ENCODE measurements around the gene LYPD5.

The LYPD5 gene

DNA sequence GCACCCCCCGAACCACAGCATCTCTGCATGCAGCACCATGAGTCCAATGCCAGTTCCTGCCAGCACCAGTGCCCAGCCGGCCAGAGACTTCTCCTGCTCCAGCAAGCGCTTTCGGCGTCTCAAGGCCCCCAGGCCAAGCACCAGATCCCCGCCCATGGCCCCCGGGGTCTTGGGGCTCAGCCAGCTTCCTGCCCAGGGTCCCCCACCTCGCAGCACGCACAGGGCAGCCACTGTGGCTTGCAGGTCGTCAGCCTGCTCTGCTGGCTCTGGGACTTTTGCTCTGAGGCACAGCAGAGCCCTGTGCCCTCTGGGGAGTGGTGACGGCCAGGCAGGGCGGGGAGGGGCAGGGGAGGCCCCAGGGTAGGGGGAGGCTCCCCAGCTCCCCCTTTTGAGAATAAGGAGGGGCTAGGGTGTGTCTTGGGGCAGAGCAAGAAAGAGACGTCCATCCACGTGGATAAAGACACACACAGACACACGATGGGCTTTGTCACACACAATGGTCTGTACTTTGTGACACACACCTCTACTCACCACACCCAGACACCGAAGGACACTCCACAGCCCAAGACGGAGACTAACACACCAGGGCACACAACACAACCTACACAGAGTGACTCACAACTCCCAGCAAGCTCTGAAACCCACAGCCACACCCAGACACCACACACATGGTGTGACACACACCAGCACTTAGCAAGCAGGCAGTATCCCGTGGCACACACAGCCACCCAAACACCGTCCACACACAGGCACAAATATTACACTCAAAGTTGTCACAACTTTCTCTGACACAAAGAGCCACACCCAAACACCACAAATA, 21.3 kb downstream of the LYPD5 start, which contains the start of gene KCNN4:
KCNN4 (minus strand) TSS at position 268 of the 820 bp plus-strand sequence; CDS start at position 156, 112 bp downstream.
- peak; percentile 48 for DNase-seq
- H2BK12ac ChIP-seq (ENCODE audit: low read length in 2 of 2): peak within 1 kb of the TSS in 1 of 2 experiments; percentile 77
- H3K27ac ChIP-seq (ENCODE audit: low read length, poor library complexity, severe bottlenecking): no peak within 1 kb of the TSS
- 64% methylated on average over 19 of the region's 19 CpGs for WGBS
- H4K91ac ChIP-seq (ENCODE audit: low read length): peak within 1 kb of the TSS; percentile 56
- H2AFZ ChIP-seq (ENCODE audit: low read depth, low read length): no peak within 1 kb of the TSS
- H2AK5ac ChIP-seq (ENCODE audit: low read length, severe bottlenecking): no peak within 1 kb of the TSS
- H3K14ac ChIP-seq (ENCODE audit: low read length in 2 of 2): peak within 1 kb of the TSS in 1 of 2 experiments; percentile 76
- H3K4me2 ChIP-seq (ENCODE audit: low read length, poor library complexity, severe bottlenecking): no peak within 1 kb of the TSS
- peak within 1 kb of the TSS; percentile 1 for H4K8ac ChIP-seq (ENCODE audit: low read length)
- H2BK5ac ChIP-seq (ENCODE audit: low read depth, low read length, poor library complexity, severe bottlenecking): no peak within 1 kb of the TSS
- H3K79me1 ChIP-seq (replicated peaks; ENCODE audit: low read length, poor library complexity, severe bottlenecking): no peaks in the 10 kb centered on the region
- peak within 1 kb of the TSS; percentile 13 for H2BK120ac ChIP-seq (ENCODE audit: low read depth, low read length)
- peak within 1 kb of the TSS in 1 of 2 experiments; percentile 46 for H3K18ac ChIP-seq (ENCODE audit: low read depth in 1 of 2, low read length in 2 of 2)
- H3K23ac ChIP-seq (ENCODE audit: low read length in 2 of 2): no peak within 1 kb of the TSS
- peaks cover 45% of the 10 kb centered on the region for H3K4me1 ChIP-seq (ENCODE audit: control insufficient read depth, insufficient read depth, low read depth, low read length)
- H3K4me3 ChIP-seq (ENCODE audit: insufficient read depth in 1 of 2, low read depth in 1 of 2, low read length in 2 of 2): peak within 1 kb of the TSS in 1 of 2 experiments; percentile 77
- H3K9ac ChIP-seq (ENCODE audit: low read length): peak within 1 kb of the TSS; percentile 66
- H3K9me3 ChIP-seq (ENCODE audit: control insufficient read depth, low read length): no peaks in the 10 kb centered on the region
- H3K27me3 ChIP-seq (ENCODE audit: control insufficient read depth in 1 of 2, insufficient read depth in 1 of 2, low read length in 2 of 2): no peaks in the 10 kb centered on the region
- H3K4ac ChIP-seq (ENCODE audit: low read depth in 1 of 2, low read length in 2 of 2): no peak within 1 kb of the TSS
- no peak within 1 kb of the TSS for H2BK15ac ChIP-seq (ENCODE audit: low read depth, poor library complexity, severe bottlenecking)
- H3K36me3 ChIP-seq (ENCODE audit: control insufficient read depth in 1 of 2, insufficient read depth in 2 of 2, low read depth in 1 of 2, low read length in 2 of 2): no peaks in the 10 kb centered on the region

GRCh38 chr19:43779820-43780219, 22.4 kb downstream of the LYPD5 start:
- H3K18ac ChIP-seq (ENCODE audit: low read depth in 1 of 2, low read length in 2 of 2): no peak overlapping the region
- H3K9me3 ChIP-seq (ENCODE audit: control insufficient read depth, low read length): no peaks in the 10 kb centered on the region
- WGBS: 58% methylated on average over 3 of the region's 3 CpGs
- no peak overlapping the region for H2AK5ac ChIP-seq (ENCODE audit: low read length, severe bottlenecking)
- no peaks in the 10 kb centered on the region for H3K79me1 ChIP-seq (replicated peaks; ENCODE audit: low read length, poor library complexity, severe bottlenecking)
- DNase-seq: no peak
- H3K4me3 ChIP-seq (ENCODE audit: insufficient read depth in 1 of 2, low read depth in 1 of 2, low read length in 2 of 2): peak overlapping the region in 1 of 2 experiments; percentile 77
- H2AFZ ChIP-seq (ENCODE audit: low read depth, low read length): no peak overlapping the region
- H3K36me3 ChIP-seq (ENCODE audit: control insufficient read depth in 1 of 2, insufficient read depth in 2 of 2, low read depth in 1 of 2, low read length in 2 of 2): peaks cover 0 to 7% of the 10 kb centered on the region in 2 experiments
- peak overlapping the region; percentile 57 for H3K9ac ChIP-seq (ENCODE audit: low read length)
- H3K27ac ChIP-seq (ENCODE audit: low read length, poor library complexity, severe bottlenecking): no peak overlapping the region
- no peak overlapping the region for H4K91ac ChIP-seq (ENCODE audit: low read length)
- no peak overlapping the region for H3K23ac ChIP-seq (ENCODE audit: low read length in 2 of 2)
- H3K4ac ChIP-seq (ENCODE audit: low read depth in 1 of 2, low read length in 2 of 2): no peak overlapping the region
- no peak overlapping the region for H2BK12ac ChIP-seq (ENCODE audit: low read length in 2 of 2)
- H3K27me3 ChIP-seq (ENCODE audit: control insufficient read depth in 1 of 2, insufficient read depth in 1 of 2, low read length in 2 of 2): no peaks in the 10 kb centered on the region
- H2BK5ac ChIP-seq (ENCODE audit: low read depth, low read length, poor library complexity, severe bottlenecking): no peak overlapping the region
- no peak overlapping the region for H3K4me2 ChIP-seq (ENCODE audit: low read length, poor library complexity, severe bottlenecking)
- no peak overlapping the region for H2BK120ac ChIP-seq (ENCODE audit: low read depth, low read length)
- no peak overlapping the region for H4K8ac ChIP-seq (ENCODE audit: low read length)
- no peak overlapping the region for H3K14ac ChIP-seq (ENCODE audit: low read length in 2 of 2)
- H3K4me1 ChIP-seq (ENCODE audit: control insufficient read depth, insufficient read depth, low read depth, low read length): peaks cover 42% of the 10 kb centered on the region
- no peak overlapping the region for H2BK15ac ChIP-seq (ENCODE audit: low read depth, poor library complexity, severe bottlenecking)

DNA sequence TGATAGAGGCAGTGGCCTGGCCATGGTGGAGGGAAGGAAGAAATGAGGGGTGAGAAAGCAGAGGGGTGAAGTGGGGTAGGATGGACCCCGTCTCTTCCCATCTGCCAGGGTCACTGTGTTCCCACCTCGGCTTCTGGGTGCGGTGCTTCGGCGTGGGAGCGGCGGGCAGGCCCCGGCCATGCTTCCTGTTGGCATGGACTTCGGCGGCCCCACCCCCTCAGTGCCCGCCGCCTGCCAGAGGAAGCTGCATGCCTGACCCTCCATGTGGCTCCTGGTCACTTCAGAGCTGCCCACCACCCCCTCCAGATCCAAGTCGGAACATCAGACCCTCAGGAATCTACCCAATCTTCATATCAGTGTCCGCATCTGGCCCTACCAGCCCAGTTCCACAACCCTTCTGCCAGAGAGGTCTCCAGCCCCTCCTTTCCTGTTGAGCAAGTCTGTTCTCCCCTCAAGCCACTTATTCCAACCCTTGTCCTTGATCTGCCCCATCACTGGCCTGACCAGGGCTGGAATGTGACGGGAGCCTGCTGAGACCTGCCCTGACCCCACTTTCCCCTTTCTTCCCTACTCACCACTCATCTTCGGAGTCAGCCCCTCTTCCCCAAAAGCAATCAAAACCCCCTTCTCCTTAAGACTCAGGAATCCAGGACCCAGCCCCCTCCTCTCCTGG, 23.0 kb downstream of the LYPD5 start:
- Histone ChIP-seq H3K79me1 (replicated peaks; ENCODE audit: low read length, poor library complexity, severe bottlenecking) (no peaks in the 10 kb centered on the region), H3K27me3 (ENCODE audit: control insufficient read depth in 1 of 2, insufficient read depth in 1 of 2, low read length in 2 of 2) (no peaks in the 10 kb centered on the region), H2BK5ac (ENCODE audit: low read depth, low read length, poor library complexity, severe bottlenecking) (no peak overlapping the region), H2BK12ac (ENCODE audit: low read length in 2 of 2) (peak overlapping the region in 1 of 2 experiments; percentile 25), H2BK120ac (ENCODE audit: low read depth, low read length) (no peak overlapping the region), H3K9ac (ENCODE audit: low read length) (peak overlapping the region; percentile 57), H3K9me3 (ENCODE audit: control insufficient read depth, low read length) (no peaks in the 10 kb centered on the region), H3K4me2 (ENCODE audit: low read length, poor library complexity, severe bottlenecking) (no peak overlapping the region), H3K18ac (ENCODE audit: low read depth in 1 of 2, low read length in 2 of 2) (no peak overlapping the region), H3K14ac (ENCODE audit: low read length in 2 of 2) (no peak overlapping the region), H3K4ac (ENCODE audit: low read depth in 1 of 2, low read length in 2 of 2) (no peak overlapping the region), H4K91ac (ENCODE audit: low read length) (no peak overlapping the region), H4K8ac (ENCODE audit: low read length) (no peak overlapping the region), H2AFZ (ENCODE audit: low read depth, low read length) (no peak overlapping the region), H3K4me1 (ENCODE audit: control insufficient read depth, insufficient read depth, low read depth, low read length) (peaks cover 42% of the 10 kb centered on the region), H3K23ac (ENCODE audit: low read length in 2 of 2) (no peak overlapping the region), H3K4me3 (ENCODE audit: insufficient read depth in 1 of 2, low read depth in 1 of 2, low read length in 2 of 2) (peak overlapping the region in 1 of 2 experiments; percentile 77), H2AK5ac (ENCODE audit: low read length, severe bottlenecking) (peak overlapping the region; percentile 40), H2BK15ac (ENCODE audit: low read depth, poor library complexity, severe bottlenecking) (no peak overlapping the region), H3K36me3 (ENCODE audit: control insufficient read depth in 1 of 2, insufficient read depth in 2 of 2, low read depth in 1 of 2, low read length in 2 of 2) (peaks cover 0 to 7% of the 10 kb centered on the region in 2 experiments), H3K27ac (ENCODE audit: low read length, poor library complexity, severe bottlenecking) (no peak overlapping the region)
- no peak for DNase-seq
- 83% methylated on average over 16 of the region's 16 CpGs for WGBS

DNA sequence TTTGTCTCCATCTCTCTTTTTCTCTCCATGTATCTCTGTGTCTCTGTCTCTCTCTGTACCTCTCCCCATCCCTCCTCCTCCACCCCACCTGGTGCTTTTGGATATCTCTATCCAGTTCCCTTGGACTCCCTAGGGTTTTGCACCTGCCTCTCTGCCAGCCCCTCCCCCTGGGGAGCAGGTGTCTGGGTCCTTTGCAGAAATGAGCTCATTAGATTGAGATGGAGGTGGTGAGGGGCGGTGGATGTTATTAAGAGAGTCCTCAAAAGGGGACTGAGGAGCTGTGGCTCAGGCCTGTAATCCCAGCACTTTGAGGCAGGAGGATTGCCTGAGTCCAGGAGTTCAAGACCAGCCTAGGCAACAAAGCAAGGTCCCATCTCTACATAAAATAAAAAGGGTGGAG, 23.6 kb downstream of the LYPD5 start:
- H3K4ac ChIP-seq (ENCODE audit: low read depth in 1 of 2, low read length in 2 of 2): no peak overlapping the region
- no peak overlapping the region for H3K27ac ChIP-seq (ENCODE audit: low read length, poor library complexity, severe bottlenecking)
- no peak overlapping the region for H3K9ac ChIP-seq (ENCODE audit: low read length)
- H2AFZ ChIP-seq (ENCODE audit: low read depth, low read length): no peak overlapping the region
- H2BK120ac ChIP-seq (ENCODE audit: low read depth, low read length): no peak overlapping the region
- DNase-seq: no peak
- H2BK5ac ChIP-seq (ENCODE audit: low read depth, low read length, poor library complexity, severe bottlenecking): no peak overlapping the region
- H4K91ac ChIP-seq (ENCODE audit: low read length): no peak overlapping the region
- no peak overlapping the region for H3K14ac ChIP-seq (ENCODE audit: low read length in 2 of 2)
- H3K4me2 ChIP-seq (ENCODE audit: low read length, poor library complexity, severe bottlenecking): no peak overlapping the region
- no peak overlapping the region for H2BK15ac ChIP-seq (ENCODE audit: low read depth, poor library complexity, severe bottlenecking)
- H2AK5ac ChIP-seq (ENCODE audit: low read length, severe bottlenecking): no peak overlapping the region
- H3K79me1 ChIP-seq (replicated peaks; ENCODE audit: low read length, poor library complexity, severe bottlenecking): no peaks in the 10 kb centered on the region
- no peaks in the 10 kb centered on the region for H3K9me3 ChIP-seq (ENCODE audit: control insufficient read depth, low read length)
- H3K4me1 ChIP-seq (ENCODE audit: control insufficient read depth, insufficient read depth, low read depth, low read length): peaks cover 45% of the 10 kb centered on the region
- 100% methylated on average over 1 of the region's 1 CpG for WGBS
- H4K8ac ChIP-seq (ENCODE audit: low read length): no peak overlapping the region
- no peak overlapping the region for H3K4me3 ChIP-seq (ENCODE audit: insufficient read depth in 1 of 2, low read depth in 1 of 2, low read length in 2 of 2)
- no peak overlapping the region for H3K23ac ChIP-seq (ENCODE audit: low read length in 2 of 2)
- no peak overlapping the region for H3K18ac ChIP-seq (ENCODE audit: low read depth in 1 of 2, low read length in 2 of 2)
- H2BK12ac ChIP-seq (ENCODE audit: low read length in 2 of 2): no peak overlapping the region
- H3K36me3 ChIP-seq (ENCODE audit: control insufficient read depth in 1 of 2, insufficient read depth in 2 of 2, low read depth in 1 of 2, low read length in 2 of 2): peaks cover 0 to 9% of the 10 kb centered on the region in 2 experiments
- no peaks in the 10 kb centered on the region for H3K27me3 ChIP-seq (ENCODE audit: control insufficient read depth in 1 of 2, insufficient read depth in 1 of 2, low read length in 2 of 2)
